ENCODE measurements around the gene PLCB3. TPM values are rescaled to one million over a fixed set of nuclear protein-coding genes. Genes with fewer than 3 reads are reported as not detected.

PLCB3 gene
- total RNA-seq, 4 donors from 2014 or later, result 64.5 to 115 (median 91.2) TPM

DNA sequence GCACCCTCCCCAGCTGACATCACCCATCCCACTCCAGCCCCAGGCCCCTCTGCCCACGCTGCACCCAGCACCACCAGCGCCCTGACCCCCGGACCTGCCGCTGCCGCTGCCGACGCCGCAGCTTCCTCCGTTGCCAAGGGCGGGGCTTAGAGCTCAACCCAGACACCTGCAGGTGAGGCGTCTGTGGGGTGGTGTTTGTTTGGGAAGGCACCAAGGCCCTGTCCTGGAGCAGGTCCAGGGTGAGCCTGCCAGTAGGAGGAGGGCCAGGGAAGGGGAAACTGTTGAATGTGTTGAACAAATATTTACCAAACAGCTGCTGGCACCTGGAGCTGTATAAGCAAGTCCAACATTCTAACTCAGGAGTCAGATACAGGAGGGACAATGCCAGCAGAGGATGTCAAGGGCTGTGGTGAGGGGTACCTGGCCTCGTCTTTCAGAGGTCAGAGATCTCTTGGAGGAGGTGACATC lies 13.8 kb upstream of the PLCB3 start:
- DNase-seq, result peak; percentile 89
- Histone ChIP-seq H3K27me3 (no peaks in the 10 kb centered on the region), H3K9me3 (no peaks in the 10 kb centered on the region), H3K4me1 (peaks cover 20 to 72% (median 58%) of the 10 kb centered on the region in 4 donors), H3K36me3 (no peaks in the 10 kb centered on the region), H3K4me3 (no peak overlapping the region), H3K27ac (peak overlapping the region; percentile 96 to 100 (median 98))
- TF ChIP-seq POLR2A (IDR thresholded peaks at IDR 0.05) (peak; percentile 60), POLR2AphosphoS5 (IDR thresholded peaks at IDR 0.05) (peak; percentile 57 to 71 (median 64)), EP300 (IDR thresholded peaks at IDR 0.05; ENCODE audit: low read depth) (no peak)
- TF ChIP-seq, protein P1, sequence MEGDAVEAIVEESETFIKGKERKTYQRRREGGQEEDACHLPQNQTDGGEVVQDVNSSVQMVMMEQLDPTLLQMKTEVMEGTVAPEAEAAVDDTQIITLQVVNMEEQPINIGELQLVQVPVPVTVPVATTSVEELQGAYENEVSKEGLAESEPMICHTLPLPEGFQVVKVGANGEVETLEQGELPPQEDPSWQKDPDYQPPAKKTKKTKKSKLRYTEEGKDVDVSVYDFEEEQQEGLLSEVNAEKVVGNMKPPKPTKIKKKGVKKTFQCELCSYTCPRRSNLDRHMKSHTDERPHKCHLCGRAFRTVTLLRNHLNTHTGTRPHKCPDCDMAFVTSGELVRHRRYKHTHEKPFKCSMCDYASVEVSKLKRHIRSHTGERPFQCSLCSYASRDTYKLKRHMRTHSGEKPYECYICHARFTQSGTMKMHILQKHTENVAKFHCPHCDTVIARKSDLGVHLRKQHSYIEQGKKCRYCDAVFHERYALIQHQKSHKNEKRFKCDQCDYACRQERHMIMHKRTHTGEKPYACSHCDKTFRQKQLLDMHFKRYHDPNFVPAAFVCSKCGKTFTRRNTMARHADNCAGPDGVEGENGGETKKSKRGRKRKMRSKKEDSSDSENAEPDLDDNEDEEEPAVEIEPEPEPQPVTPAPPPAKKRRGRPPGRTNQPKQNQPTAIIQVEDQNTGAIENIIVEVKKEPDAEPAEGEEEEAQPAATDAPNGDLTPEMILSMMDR (IDR thresholded peaks at IDR 0.05), result peak in 2 of 5 experiments; percentile 20 to 44
- intact Hi-C loops (cut with DNase I; ENCODE audit: low total_unique reads), result no loop called here
- WGBS, 2 donors (ENCODE audit: low coverage in 1 of 2), result 53% methylated on average over 12 of the region's 12 CpGs; no CpG with 5 or more reads in 1 of the 2 donors
- in situ Hi-C loops (cut with MboI; ENCODE audit: low pct_ligation_motif_present in 1 of 4, low pct_unique_long_range_greater_than_20kb in 1 of 4, low sequenced_read_pairs in 3 of 4), result no loop called here

DNA sequence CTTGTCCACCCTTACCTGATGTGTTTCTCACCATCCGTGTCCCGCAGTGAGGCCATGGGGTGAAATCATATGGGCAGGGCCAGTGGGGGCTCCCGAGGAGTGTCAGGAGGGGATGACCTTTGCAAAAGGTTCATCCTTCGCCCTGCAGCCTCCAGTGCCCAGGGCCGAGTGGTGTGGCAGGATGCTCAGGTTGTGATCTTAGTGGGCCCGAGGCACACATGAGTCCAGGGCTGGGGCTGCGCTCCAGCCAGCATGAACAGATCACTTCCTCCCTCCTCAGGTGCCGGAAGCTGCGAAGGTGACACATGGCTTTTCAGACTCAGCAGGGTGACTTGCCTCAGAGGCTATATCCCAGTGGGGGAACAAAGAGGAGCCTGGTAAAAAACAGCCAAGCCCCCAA lies 13.3 kb upstream of the PLCB3 start:
- H3K4me3 ChIP-seq, result no peak overlapping the region
- TF ChIP-seq, protein P1 (IDR thresholded peaks at IDR 0.05), result no peak
- TF ChIP-seq POLR2A (IDR thresholded peaks at IDR 0.05) (no peak), EP300 (IDR thresholded peaks at IDR 0.05; ENCODE audit: low read depth) (no peak), POLR2AphosphoS5 (IDR thresholded peaks at IDR 0.05) (no peak)
- H3K27ac ChIP-seq, result peak overlapping the region; percentile 96 to 100 (median 98)
- peaks cover 26 to 77% (median 62%) of the 10 kb centered on the region in 4 donors for H3K4me1 ChIP-seq
- WGBS, 2 donors (ENCODE audit: low coverage in 1 of 2), result 66% methylated on average over 9 of the region's 9 CpGs; no CpG with 5 or more reads in 1 of the 2 donors
- DNase-seq, result peak; percentile 30
- in situ Hi-C loops (cut with MboI; ENCODE audit: low pct_ligation_motif_present in 1 of 4, low pct_unique_long_range_greater_than_20kb in 1 of 4, low sequenced_read_pairs in 3 of 4) (no loop called here), intact Hi-C loops (cut with DNase I; ENCODE audit: low total_unique reads) (no loop called here)
- no peaks in the 10 kb centered on the region for H3K9me3 ChIP-seq
- no peaks in the 10 kb centered on the region for H3K27me3 ChIP-seq
- H3K36me3 ChIP-seq, result no peaks in the 10 kb centered on the region

GRCh38 chr11:64238999-64239398 lies 12.3 kb upstream of the PLCB3 start:
- Histone ChIP-seq H3K4me1 (peaks cover 27 to 73% (median 58%) of the 10 kb centered on the region in 4 donors), H3K27me3 (no peaks in the 10 kb centered on the region), H3K27ac (peak overlapping the region; percentile 96 to 100 (median 98)), H3K36me3 (no peaks in the 10 kb centered on the region), H3K4me3 (no peak overlapping the region), H3K9me3 (no peaks in the 10 kb centered on the region)
- in situ Hi-C loops (cut with MboI; ENCODE audit: low pct_ligation_motif_present in 1 of 4, low pct_unique_long_range_greater_than_20kb in 1 of 4, low sequenced_read_pairs in 3 of 4) (no loop called here), intact Hi-C loops (cut with DNase I; ENCODE audit: low total_unique reads) (no loop called here)
- DNase-seq, result no peak
- TF ChIP-seq, protein P1 (IDR thresholded peaks at IDR 0.05), result no peak
- TF ChIP-seq EP300 (IDR thresholded peaks at IDR 0.05; ENCODE audit: low read depth), result no peak
- TF ChIP-seq POLR2AphosphoS5 (IDR thresholded peaks at IDR 0.05), result no peak
- WGBS, 2 donors (ENCODE audit: low coverage in 1 of 2), result 76 to 100% methylated on average over 2 to 5 of the region's 5 CpGs

DNA sequence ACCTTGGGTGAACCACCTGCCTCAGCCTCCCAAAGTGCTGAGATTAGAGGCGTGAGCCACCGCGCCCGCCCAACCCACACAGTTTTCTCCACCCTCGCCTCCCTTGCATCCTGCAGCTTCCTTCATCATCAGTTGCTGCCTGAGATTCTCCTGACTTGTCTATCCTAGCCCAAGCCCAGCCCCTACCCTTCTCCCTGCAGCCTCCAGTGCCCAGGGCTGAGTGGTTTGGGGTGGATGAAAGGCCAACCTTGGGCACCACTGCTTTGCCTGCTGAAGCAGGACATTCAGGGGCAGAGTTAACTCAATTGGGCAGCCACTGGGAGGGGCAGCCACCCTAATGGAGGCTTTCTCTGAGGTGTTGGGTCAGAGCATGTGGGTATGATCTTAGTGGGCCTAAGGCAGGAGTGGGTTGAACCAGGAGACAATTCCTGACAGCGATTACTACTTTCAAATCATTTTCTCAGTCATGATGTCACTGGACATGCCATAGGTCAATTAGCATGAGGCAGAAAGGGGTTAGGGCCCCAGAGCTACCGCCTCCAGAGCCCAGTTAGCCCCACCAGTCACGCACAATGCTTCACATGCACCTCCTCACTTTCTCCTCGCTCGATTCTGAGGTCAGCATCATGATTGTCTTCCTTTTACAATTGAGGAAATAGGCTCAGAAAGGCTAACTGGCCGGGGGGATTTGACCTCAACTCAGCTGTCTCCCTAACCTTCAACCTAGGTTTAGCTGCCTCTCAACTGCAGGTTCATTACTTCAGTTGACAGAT lies 11.5 kb upstream of the PLCB3 start:
- peaks cover 30 to 74% (median 59%) of the 10 kb centered on the region in 4 donors for H3K4me1 ChIP-seq
- no peaks in the 10 kb centered on the region for H3K9me3 ChIP-seq
- peak overlapping the region; percentile 96 to 100 (median 98) for H3K27ac ChIP-seq
- in situ Hi-C loops (cut with MboI; ENCODE audit: low pct_ligation_motif_present in 1 of 4, low pct_unique_long_range_greater_than_20kb in 1 of 4, low sequenced_read_pairs in 3 of 4), result no loop called here
- H3K36me3 ChIP-seq, result no peaks in the 10 kb centered on the region
- no peak for DNase-seq
- WGBS, 2 donors (ENCODE audit: low coverage in 1 of 2), result 65% methylated on average over 11 of the region's 11 CpGs; no CpG with 5 or more reads in 1 of the 2 donors
- TF ChIP-seq POLR2A (IDR thresholded peaks at IDR 0.05) (no peak), EP300 (IDR thresholded peaks at IDR 0.05; ENCODE audit: low read depth) (no peak), POLR2AphosphoS5 (IDR thresholded peaks at IDR 0.05) (no peak)
- TF ChIP-seq, protein P1 (IDR thresholded peaks at IDR 0.05), result no peak
- H3K27me3 ChIP-seq, result no peaks in the 10 kb centered on the region
- H3K4me3 ChIP-seq, result peak overlapping the region in 2 of 4 donors; percentile 82 to 83
- intact Hi-C loops (cut with DNase I; ENCODE audit: low total_unique reads), result no loop called here
